ENCODE data around the gene PIH1D1. TPM values are rescaled to one million over a fixed set of nuclear protein-coding genes. Genes with fewer than 3 reads are reported as not detected.

The PIH1D1 gene
- total and polyA plus RNA-seq, 11 donors: 16.3 to 57.6 (median 31.1) TPM

DNA sequence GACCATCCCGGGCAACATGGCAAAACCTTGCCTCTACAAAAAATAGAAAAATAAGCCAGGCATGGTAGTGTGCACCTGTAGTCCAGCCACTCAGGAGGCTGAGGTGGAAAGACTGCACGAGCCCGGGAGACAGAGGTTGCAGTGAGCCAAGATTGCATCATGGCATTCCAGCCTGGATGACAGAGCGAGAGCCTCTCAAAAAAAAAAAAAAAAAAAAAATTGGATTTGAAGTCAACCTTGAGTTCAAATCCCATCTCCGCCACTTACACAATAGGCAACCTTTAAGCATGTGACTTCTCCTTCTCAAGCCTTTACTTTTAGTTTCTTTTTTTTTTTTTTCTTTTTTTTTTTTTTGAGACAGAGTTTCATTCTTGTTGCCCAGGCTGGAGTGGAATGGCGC is 51.6 kb downstream of the PIH1D1 start:
- no peak for ATAC-seq
- no peak for DNase-seq
- WGBS, 4 donors: 83 to 91% (median 87%) methylated on average over 6 of the region's 6 CpGs
- peaks cover 0 to 17% (median 0%) of the 10 kb centered on the region in 9 donors for H3K27me3 ChIP-seq
- TF ChIP-seq POLR2A (IDR thresholded peaks at IDR 0.05): no peak
- TF ChIP-seq, protein P1, sequence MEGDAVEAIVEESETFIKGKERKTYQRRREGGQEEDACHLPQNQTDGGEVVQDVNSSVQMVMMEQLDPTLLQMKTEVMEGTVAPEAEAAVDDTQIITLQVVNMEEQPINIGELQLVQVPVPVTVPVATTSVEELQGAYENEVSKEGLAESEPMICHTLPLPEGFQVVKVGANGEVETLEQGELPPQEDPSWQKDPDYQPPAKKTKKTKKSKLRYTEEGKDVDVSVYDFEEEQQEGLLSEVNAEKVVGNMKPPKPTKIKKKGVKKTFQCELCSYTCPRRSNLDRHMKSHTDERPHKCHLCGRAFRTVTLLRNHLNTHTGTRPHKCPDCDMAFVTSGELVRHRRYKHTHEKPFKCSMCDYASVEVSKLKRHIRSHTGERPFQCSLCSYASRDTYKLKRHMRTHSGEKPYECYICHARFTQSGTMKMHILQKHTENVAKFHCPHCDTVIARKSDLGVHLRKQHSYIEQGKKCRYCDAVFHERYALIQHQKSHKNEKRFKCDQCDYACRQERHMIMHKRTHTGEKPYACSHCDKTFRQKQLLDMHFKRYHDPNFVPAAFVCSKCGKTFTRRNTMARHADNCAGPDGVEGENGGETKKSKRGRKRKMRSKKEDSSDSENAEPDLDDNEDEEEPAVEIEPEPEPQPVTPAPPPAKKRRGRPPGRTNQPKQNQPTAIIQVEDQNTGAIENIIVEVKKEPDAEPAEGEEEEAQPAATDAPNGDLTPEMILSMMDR (IDR thresholded peaks at IDR 0.05): no peak
- no peaks in the 10 kb centered on the region for H3K4me1 ChIP-seq
- intact Hi-C loops (cut with DNase I): no loop called here
- no peaks in the 10 kb centered on the region for H3K9me3 ChIP-seq
- H3K4me3 ChIP-seq: no peak overlapping the region
- no peaks in the 10 kb centered on the region for H3K36me3 ChIP-seq
- H3K27ac ChIP-seq: no peak overlapping the region

DNA sequence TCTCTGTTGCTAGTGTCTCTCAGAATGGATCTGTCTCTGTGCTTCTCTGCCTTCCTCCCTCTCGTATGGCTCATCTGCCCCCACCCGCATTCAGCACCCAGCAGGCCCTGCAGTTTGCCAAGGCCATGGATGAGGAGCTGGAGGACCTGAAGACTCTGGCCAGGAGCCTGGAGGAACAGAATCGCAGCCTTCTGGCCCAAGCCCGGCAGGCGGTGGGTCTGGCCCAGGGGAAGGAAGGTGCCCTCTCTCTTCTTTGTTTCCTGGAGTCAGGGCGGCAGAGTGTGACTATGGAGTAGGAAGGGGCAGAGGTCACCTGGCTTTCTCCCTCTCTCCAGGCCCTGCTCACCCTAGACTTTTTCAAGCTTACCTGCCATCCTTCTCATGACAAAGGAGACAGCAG is 52.7 kb downstream of the PIH1D1 start:
- H3K4me3 ChIP-seq: no peak overlapping the region
- H3K27me3 ChIP-seq: peaks cover 0 to 28% (median 0%) of the 10 kb centered on the region in 9 donors
- H3K36me3 ChIP-seq: no peaks in the 10 kb centered on the region
- DNase-seq (no peak), ATAC-seq (no peak)
- no peak for TF ChIP-seq POLR2A (IDR thresholded peaks at IDR 0.05)
- TF ChIP-seq, protein P1 (IDR thresholded peaks at IDR 0.05): no peak
- no peaks in the 10 kb centered on the region for H3K9me3 ChIP-seq
- H3K4me1 ChIP-seq: no peaks in the 10 kb centered on the region
- H3K27ac ChIP-seq: no peak overlapping the region
- intact Hi-C loops (cut with DNase I): loop anchor here in 3 of 10 donors (5.0 to 10.0 kb wide), 3 partner anchors 33 to 286 kb away; partner anchors contain the start of gene ADM5 (in 1 of the 3)
- WGBS, 4 donors: 78 to 92% (median 82%) methylated on average over 6 of the region's 6 CpGs

DNA sequence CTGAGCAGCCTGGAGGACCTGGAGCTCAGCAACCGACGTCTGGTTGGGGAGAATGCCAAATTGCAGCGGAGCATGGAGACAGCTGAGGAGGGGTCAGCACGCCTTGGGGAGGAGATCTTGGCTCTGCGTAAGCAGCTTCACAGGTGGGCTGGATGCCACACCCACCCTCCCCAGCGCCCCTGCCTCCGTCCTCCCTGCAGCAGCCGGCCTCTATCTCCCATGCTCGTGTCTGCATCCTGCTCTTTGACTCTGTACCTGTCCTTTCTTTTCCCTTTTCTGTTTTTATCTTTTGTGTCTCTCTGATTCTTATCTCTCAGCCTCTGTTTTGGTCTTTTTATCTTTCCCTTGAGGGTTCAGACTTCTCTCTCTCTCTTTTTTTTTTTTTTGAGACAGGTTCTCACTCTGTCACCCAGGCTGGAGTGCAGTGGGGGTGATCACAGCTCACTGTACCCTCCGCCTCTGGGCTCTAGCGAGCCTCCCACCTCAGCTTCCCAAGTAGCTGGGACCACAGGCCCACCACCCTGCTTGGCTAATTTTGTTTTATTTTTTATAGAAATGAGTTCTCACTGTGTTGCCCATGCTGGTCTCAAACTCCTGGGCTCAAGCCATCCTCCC is 53.5 kb downstream of the PIH1D1 start:
- WGBS, 4 donors: 64 to 72% (median 69%) methylated on average over 10 to 11 of the region's 11 CpGs
- Histone ChIP-seq H3K4me1 (no peaks in the 10 kb centered on the region), H3K36me3 (no peaks in the 10 kb centered on the region), H3K9me3 (no peaks in the 10 kb centered on the region), H3K27ac (no peak overlapping the region), H3K27me3 (peaks cover 0 to 31% (median 0%) of the 10 kb centered on the region in 9 donors), H3K4me3 (no peak overlapping the region)
- intact Hi-C loops (cut with DNase I): loop anchor here in 3 of 10 donors (5.0 to 10.0 kb wide), 3 partner anchors 34 to 287 kb away; partner anchors contain the start of gene ADM5 (in 1 of the 3)
- TF ChIP-seq, protein P1 (IDR thresholded peaks at IDR 0.05): no peak
- no peak for TF ChIP-seq POLR2A (IDR thresholded peaks at IDR 0.05)
- ATAC-seq (no peak), DNase-seq (no peak)

DNA sequence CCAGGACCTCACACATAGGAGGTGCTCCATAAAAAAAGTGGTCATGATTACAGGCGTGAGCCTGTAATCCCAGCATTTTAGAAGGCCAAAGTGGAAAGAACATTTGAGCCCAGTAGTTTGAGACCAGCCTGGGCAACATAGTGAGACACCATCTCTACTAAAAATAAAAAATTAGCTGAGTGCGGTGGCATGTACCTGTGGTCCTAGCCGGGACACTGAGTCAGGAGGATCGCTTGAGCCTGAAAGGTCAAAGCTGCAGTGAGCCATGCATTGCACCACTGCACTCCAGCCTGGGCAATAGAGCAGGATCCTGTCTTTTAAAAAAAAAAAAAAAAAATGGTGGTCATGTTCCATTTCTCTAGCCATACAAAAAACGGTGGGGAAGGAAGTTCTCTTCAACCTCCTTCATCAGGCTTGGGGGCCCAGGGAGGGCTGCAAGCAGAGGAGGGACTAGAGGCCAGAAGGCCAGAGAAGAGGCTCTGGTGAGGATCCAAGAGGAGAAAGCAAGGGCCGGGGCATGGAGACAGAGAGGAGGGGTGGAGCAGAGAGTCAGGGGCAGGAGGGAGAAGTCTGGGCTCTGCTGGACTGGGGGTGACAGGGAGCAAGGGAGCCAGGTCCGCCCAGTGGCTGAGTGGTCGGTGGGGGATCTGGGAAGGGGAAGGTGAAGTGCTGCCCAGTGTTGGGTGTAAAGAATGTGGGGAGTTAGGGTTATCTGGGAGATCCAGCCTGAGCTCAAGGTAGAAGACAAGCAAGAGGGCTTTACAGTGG is 54.7 kb downstream of the PIH1D1 start:
- peaks cover 0 to 31% (median 0%) of the 10 kb centered on the region in 9 donors for H3K27me3 ChIP-seq
- H3K4me3 ChIP-seq: no peak overlapping the region
- H3K27ac ChIP-seq: no peak overlapping the region
- no peaks in the 10 kb centered on the region for H3K36me3 ChIP-seq
- no peak for DNase-seq
- TF ChIP-seq, protein P1 (IDR thresholded peaks at IDR 0.05): no peak
- TF ChIP-seq POLR2A (IDR thresholded peaks at IDR 0.05): no peak
- peaks cover 0 to under 1% (median 0%) of the 10 kb centered on the region in 12 donors for H3K4me1 ChIP-seq
- H3K9me3 ChIP-seq: no peaks in the 10 kb centered on the region
- ATAC-seq: no peak
- WGBS, 4 donors: 75 to 84% (median 78%) methylated on average over 8 of the region's 8 CpGs
- intact Hi-C loops (cut with DNase I): loop anchor here in 3 of 10 donors (5.0 to 10.0 kb wide), 3 partner anchors 35 to 288 kb away; partner anchors contain the start of gene ADM5 (in 1 of the 3)
